OCI-LY1 (cell line): Measurements from ENCODE around the gene IGFBP5.

Experiments used
- H2AFZ ChIP-seq: fragments of 200-600 bp; sonication (generic), shearing (Covaris generic); 2 replicates; pipeline ENCODE4 v1.6.0; 2014; ENCODE audit warnings: antibody characterized with exemption, mild to moderate bottlenecking, low read length
- H3F3A ChIP-seq: fragments of 200-600 bp; sonication (generic), shearing (Covaris generic); 2 replicates; pipeline ENCODE4 v1.6.0; 2014; ENCODE audit warnings: mild to moderate bottlenecking, antibody characterized with exemption, low read length, moderate library complexity; ENCODE audit not compliant: insufficient read depth
- H3K27ac ChIP-seq: fragments of 200-600 bp; sonication (generic); 2 replicates; pipeline ENCODE4 v1.5.1; 2014; ENCODE audit warnings: low read length, mixed run types, mild to moderate bottlenecking, low read depth; ENCODE audit not compliant: poor library complexity, severe bottlenecking
- H3K27me3 ChIP-seq: fragments of 200-600 bp; sonication (generic); 2 replicates; pipeline ENCODE4 v1.6.0; 2014; ENCODE audit warnings: antibody characterized with exemption, mild to moderate bottlenecking, low read length, moderate library complexity; ENCODE audit not compliant: insufficient read depth
- H3K36me3 ChIP-seq: fragments of 200-600 bp; sonication (generic); 2 replicates; pipeline ENCODE4 v1.6.1; 2014; ENCODE audit warnings: mild to moderate bottlenecking, antibody characterized with exemption, low read length, moderate library complexity, mixed read lengths; ENCODE audit not compliant: insufficient read depth
- H3K4me1 ChIP-seq: fragments of 200-600 bp; sonication (generic); 2 replicates; pipeline ENCODE4 v1.5.1; 2014; ENCODE audit warnings: mild to moderate bottlenecking, low read length, moderate library complexity; ENCODE audit not compliant: insufficient read depth, severe bottlenecking
- H3K4me2 ChIP-seq: fragments of 200-600 bp; sonication (generic), shearing (Covaris generic); 2 replicates; pipeline ENCODE4 v1.6.1; 2014; ENCODE audit warnings: low read length
- H3K4me3 ChIP-seq: fragments of 200-600 bp; sonication (generic); 2 replicates; pipeline ENCODE4 v1.5.1; 2014; ENCODE audit warnings: low read length, low read depth, mild to moderate bottlenecking, mixed read lengths; ENCODE audit not compliant: poor library complexity, severe bottlenecking
- H3K79me2 ChIP-seq: fragments of 200-600 bp; shearing (Covaris generic); 2 replicates; pipeline ENCODE4 v1.6.1; 2016; ENCODE audit warnings: mixed run types, low read length, mixed read lengths; ENCODE audit not compliant: insufficient read depth
- H3K9ac ChIP-seq: fragments of 200-600 bp; sonication (generic), shearing (Covaris generic); 2 replicates; pipeline ENCODE4 v1.6.1; 2014; ENCODE audit warnings: mild to moderate bottlenecking, low read length, mixed read lengths
- H3K9me2 ChIP-seq: fragments of 200-600 bp; sonication (generic), shearing (Covaris generic); 2 replicates; pipeline ENCODE4 v1.6.1; 2014; ENCODE audit warnings: low read depth, mild to moderate bottlenecking, low read length, mixed read lengths
- H3K9me3 ChIP-seq: fragments of 200-600 bp; shearing (Covaris generic); 2 replicates; pipeline ENCODE4 v1.6.1; 2014; ENCODE audit warnings: low read length, mixed read lengths
- H4K20me1 ChIP-seq: fragments of 200-600 bp; sonication (generic), shearing (Covaris generic); 2 replicates; pipeline ENCODE4 v1.6.0; 2016; ENCODE audit warnings: mild to moderate bottlenecking, low read length; ENCODE audit not compliant: insufficient read depth
- CTCF ChIP-seq: fragments of 200-600 bp; sonication (generic), shearing (Covaris generic); IDR thresholded peaks from 2 replicates; pipeline ENCODE4 v1.5.1; 2017; ENCODE audit warnings: mild to moderate bottlenecking, antibody characterized with exemption, low read length, moderate library complexity, mixed read lengths
- EZH2 ChIP-seq: fragments of 200-600 bp; sonication (generic), shearing (Covaris generic); IDR thresholded peaks from 2 replicates; pipeline ENCODE4 v1.8.0; 2017; ENCODE audit warnings: borderline replicate concordance, mixed run types, mild to moderate bottlenecking, antibody characterized with exemption, low read length, moderate library complexity, mixed read lengths

IGFBP5 gene

GRCh38 chr2:216733046-216733445, 37.7 kb upstream of the IGFBP5 start:
- Histone ChIP-seq H4K20me1 (no peaks in the 10 kb centered on the region), H2AFZ (no peak overlapping the region), H3K4me1 (no peaks in the 10 kb centered on the region), H3K9me3 (no peaks in the 10 kb centered on the region), H3K27ac (no peak overlapping the region), H3K9ac (no peak overlapping the region), H3K4me2 (no peak overlapping the region), H3K9me2 (no peaks in the 10 kb centered on the region), H3K36me3 (no peaks in the 10 kb centered on the region), H3F3A (no peaks in the 10 kb centered on the region), H3K4me3 (no peak overlapping the region), H3K79me2 (no peaks in the 10 kb centered on the region), H3K27me3 (no peaks in the 10 kb centered on the region; the same call in 1 of the 2 replicates)
- TF ChIP-seq EZH2 (no peak), CTCF (no peak)

- H3K27ac ChIP-seq = no peak overlapping the region
- no peak overlapping the region for H3K4me3 ChIP-seq
- H4K20me1 ChIP-seq = no peaks in the 10 kb centered on the region
- no peaks in the 10 kb centered on the region for H3K4me1 ChIP-seq
- no peaks in the 10 kb centered on the region; the same call in 1 of the 2 replicates for H3K27me3 ChIP-seq
- TF ChIP-seq CTCF (no peak), EZH2 (no peak)
- H3K79me2 ChIP-seq = no peaks in the 10 kb centered on the region
- no peak overlapping the region for H2AFZ ChIP-seq
- no peak overlapping the region for H3K9ac ChIP-seq
- no peaks in the 10 kb centered on the region for H3F3A ChIP-seq
- no peaks in the 10 kb centered on the region for H3K9me3 ChIP-seq
- no peaks in the 10 kb centered on the region for H3K36me3 ChIP-seq
- no peaks in the 10 kb centered on the region for H3K9me2 ChIP-seq
- H3K4me2 ChIP-seq = no peak overlapping the region
These were observed 37.0 kb upstream of the IGFBP5 start for GRCh38 chr2:216732334-216732733.

GRCh38 chr2:216731465-216731864, 36.1 kb upstream of the IGFBP5 start:
- Histone ChIP-seq H3K9me2 (no peaks in the 10 kb centered on the region), H3F3A (no peaks in the 10 kb centered on the region), H3K36me3 (no peaks in the 10 kb centered on the region), H3K4me1 (no peaks in the 10 kb centered on the region), H3K4me3 (no peak overlapping the region), H3K27me3 (no peaks in the 10 kb centered on the region; the same call in 1 of the 2 replicates), H2AFZ (no peak overlapping the region), H3K4me2 (no peak overlapping the region), H4K20me1 (no peaks in the 10 kb centered on the region), H3K9me3 (no peaks in the 10 kb centered on the region), H3K27ac (no peak overlapping the region), H3K9ac (no peak overlapping the region), H3K79me2 (no peaks in the 10 kb centered on the region)
- TF ChIP-seq EZH2 = no peak
- no peak for TF ChIP-seq CTCF
